Right atrium auricular region (tissue), 2 donors: Measurements from ENCODE around the gene GTF3C4. TPM values are rescaled to one million over a fixed set of nuclear protein-coding genes. Genes with fewer than 3 reads are reported as not detected.

Source experiments
- DNase-seq: peaks from one replicate; pipeline ENCODE4 v3.0.0-alpha.2; 2019; ENCODE audit warnings: low spot score
- H3K27ac ChIP-seq, 2 donors: fragments of 200-600 bp; sonication (generic); 1 replicate in 1 of 2; 2 replicates in 1 of 2; pipeline ENCODE4 v1.5.1; 2016 to 2019
- H3K27me3 ChIP-seq, 2 donors: fragments of 200-600 bp; sonication (generic); one replicate each; pipeline versions ENCODE4 v1.5.1 to v1.6.0; 2017 to 2019
- H3K36me3 ChIP-seq: fragments of 200-600 bp; sonication (generic); one replicate; pipeline ENCODE4 v1.5.1; 2016
- H3K4me1 ChIP-seq, 2 donors: fragments of 200-600 bp; sonication (generic); one replicate each; pipeline versions ENCODE4 v1.5.1 to v1.6.0; 2017 to 2019
- H3K4me3 ChIP-seq, 2 donors: fragments of 200-600 bp; sonication (generic); 1 replicate in 1 of 2; 2 replicates in 1 of 2; pipeline ENCODE4 v1.5.1; 2017 to 2019; ENCODE audit warnings: mild to moderate bottlenecking in 1 of 2, moderate library complexity in 1 of 2
- H3K9me3 ChIP-seq, 2 donors: fragments of 200-600 bp; sonication (generic); one replicate each; pipeline ENCODE4 v1.5.1; 2019
- total RNA-seq, 2 donors: library from RNA; depleted of rRNA; stranded (reverse); fragments of >200 nt; gene quantifications; one replicate each; pipeline ENCODE4 v1.1.0, GENCODE V29; 2016
- TF ChIP-seq, protein P1 (sequence below), 2 donors: fragments of 200-600 bp; sonication (generic); IDR thresholded peaks; one replicate each; pipeline ENCODE4 v1.5.1; 2019; ENCODE audit warnings: antibody characterized with exemption in 2 of 2

GTF3C4 gene
- total RNA-seq, 2 donors from 2014 or later: 8.6 to 9.1 TPM

DNA sequence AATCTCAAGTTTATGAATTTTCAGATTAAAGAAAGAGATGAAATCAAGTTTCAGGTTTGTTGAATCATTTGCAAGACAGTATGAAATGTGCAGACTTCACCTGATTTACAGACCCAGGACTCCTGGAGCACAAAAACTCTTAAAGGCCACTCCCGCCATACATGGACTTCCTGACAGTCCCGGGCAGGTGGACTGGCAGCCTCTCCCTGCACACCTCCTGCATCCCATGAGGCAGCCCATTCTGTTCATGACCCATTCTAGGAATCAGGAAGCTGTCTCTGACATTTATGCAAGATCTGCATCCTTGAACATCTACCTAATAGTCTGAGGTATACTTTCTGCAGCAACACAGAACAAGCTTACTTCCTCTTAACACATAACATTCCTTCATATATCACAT lies 6.4 kb upstream of the GTF3C4 start:
- no peak for DNase-seq
- TF ChIP-seq, protein P1, sequence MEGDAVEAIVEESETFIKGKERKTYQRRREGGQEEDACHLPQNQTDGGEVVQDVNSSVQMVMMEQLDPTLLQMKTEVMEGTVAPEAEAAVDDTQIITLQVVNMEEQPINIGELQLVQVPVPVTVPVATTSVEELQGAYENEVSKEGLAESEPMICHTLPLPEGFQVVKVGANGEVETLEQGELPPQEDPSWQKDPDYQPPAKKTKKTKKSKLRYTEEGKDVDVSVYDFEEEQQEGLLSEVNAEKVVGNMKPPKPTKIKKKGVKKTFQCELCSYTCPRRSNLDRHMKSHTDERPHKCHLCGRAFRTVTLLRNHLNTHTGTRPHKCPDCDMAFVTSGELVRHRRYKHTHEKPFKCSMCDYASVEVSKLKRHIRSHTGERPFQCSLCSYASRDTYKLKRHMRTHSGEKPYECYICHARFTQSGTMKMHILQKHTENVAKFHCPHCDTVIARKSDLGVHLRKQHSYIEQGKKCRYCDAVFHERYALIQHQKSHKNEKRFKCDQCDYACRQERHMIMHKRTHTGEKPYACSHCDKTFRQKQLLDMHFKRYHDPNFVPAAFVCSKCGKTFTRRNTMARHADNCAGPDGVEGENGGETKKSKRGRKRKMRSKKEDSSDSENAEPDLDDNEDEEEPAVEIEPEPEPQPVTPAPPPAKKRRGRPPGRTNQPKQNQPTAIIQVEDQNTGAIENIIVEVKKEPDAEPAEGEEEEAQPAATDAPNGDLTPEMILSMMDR (IDR thresholded peaks at IDR 0.05): no peak
- no peak overlapping the region for H3K4me3 ChIP-seq
- H3K27me3 ChIP-seq: no peaks in the 10 kb centered on the region
- peaks cover 34% of the 10 kb centered on the region for H3K36me3 ChIP-seq
- H3K4me1 ChIP-seq: peaks cover 0 to 2% of the 10 kb centered on the region in 2 donors
- no peak overlapping the region for H3K27ac ChIP-seq
- H3K9me3 ChIP-seq: no peaks in the 10 kb centered on the region

DNA sequence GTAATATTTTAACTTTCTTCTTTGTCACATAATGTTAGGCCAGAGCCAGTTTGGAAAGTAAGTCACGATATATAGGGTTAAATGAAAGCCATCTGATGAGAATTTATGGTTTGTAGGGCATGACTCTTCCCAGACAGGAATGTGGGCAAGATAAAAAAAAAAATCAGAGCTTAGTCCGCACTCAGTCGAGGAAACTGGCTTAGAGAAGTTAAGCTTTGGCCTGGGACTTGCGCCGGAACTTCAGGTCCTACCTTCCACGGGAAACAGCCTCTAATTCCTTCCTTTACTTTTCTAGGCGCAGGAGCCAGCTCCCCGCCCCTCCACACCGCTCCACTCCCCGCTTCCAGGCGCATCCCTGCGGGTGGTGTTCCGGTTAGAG lies 956 bp upstream of the GTF3C4 start:
- Histone ChIP-seq H3K4me1 (peaks cover 0 to 34% of the 10 kb centered on the region in 2 donors), H3K9me3 (no peaks in the 10 kb centered on the region), H3K27me3 (no peaks in the 10 kb centered on the region), H3K4me3 (peak overlapping the region; percentile 93 to 96), H3K27ac (peak overlapping the region; percentile 95 to 97), H3K36me3 (peaks cover 5% of the 10 kb centered on the region)
- TF ChIP-seq, protein P1 (IDR thresholded peaks at IDR 0.05): no peak
- DNase-seq: no peak

DNA sequence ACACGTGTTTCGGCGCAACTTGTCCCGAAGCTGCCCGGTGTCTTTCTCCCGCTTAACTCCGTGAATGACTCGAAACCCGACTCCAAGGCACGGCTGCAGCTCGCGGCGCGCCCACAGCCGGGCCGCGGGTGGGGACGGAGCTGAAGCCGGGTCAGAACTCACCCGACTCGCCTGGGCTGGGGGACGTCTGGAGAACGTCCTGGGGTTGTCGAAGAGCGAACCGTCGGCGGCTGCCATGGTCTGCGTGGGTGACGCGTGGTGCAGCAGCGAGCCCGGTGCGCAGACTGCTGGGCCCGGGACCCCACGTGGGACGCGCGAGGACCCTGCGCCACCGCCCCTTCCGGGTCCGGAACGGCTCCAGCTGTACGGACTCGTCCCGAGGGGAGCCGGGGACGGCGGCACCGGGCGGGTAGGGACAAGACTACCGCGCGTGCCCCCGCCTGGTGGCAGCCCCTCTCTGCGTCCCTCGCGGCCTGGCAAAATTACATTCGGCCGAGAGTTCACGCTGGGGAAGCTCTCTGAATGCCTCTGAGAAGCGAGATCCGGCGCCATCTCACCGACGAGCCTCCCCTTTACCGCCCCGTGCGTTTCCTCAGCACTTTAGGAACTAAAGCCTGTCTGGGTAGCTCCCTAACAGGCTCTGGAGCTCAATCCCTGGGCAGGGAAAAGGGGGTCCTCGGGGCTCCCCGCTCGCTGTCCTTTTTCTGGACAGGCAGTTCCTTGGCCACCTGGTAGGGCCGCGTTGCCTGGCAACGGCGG lies 387 bp upstream of the GTF3C4 start, which contains the start of gene DDX31:
Gene DDX31 (minus strand): TSS at position 286 of the 759 bp plus-strand sequence. CDS start 49 bp downstream, at position 237.
- peak within 1 kb of the TSS; percentile 95 to 97 for H3K27ac ChIP-seq
- DNase-seq: peak; percentile 90
- peaks cover 0 to 34% of the 10 kb centered on the region in 2 donors for H3K4me1 ChIP-seq
- H3K4me3 ChIP-seq: peak within 1 kb of the TSS; percentile 93 to 96
- peaks cover 5% of the 10 kb centered on the region for H3K36me3 ChIP-seq
- TF ChIP-seq, protein P1 (IDR thresholded peaks at IDR 0.05): no peak
- H3K9me3 ChIP-seq: no peaks in the 10 kb centered on the region
- no peaks in the 10 kb centered on the region for H3K27me3 ChIP-seq

DNA sequence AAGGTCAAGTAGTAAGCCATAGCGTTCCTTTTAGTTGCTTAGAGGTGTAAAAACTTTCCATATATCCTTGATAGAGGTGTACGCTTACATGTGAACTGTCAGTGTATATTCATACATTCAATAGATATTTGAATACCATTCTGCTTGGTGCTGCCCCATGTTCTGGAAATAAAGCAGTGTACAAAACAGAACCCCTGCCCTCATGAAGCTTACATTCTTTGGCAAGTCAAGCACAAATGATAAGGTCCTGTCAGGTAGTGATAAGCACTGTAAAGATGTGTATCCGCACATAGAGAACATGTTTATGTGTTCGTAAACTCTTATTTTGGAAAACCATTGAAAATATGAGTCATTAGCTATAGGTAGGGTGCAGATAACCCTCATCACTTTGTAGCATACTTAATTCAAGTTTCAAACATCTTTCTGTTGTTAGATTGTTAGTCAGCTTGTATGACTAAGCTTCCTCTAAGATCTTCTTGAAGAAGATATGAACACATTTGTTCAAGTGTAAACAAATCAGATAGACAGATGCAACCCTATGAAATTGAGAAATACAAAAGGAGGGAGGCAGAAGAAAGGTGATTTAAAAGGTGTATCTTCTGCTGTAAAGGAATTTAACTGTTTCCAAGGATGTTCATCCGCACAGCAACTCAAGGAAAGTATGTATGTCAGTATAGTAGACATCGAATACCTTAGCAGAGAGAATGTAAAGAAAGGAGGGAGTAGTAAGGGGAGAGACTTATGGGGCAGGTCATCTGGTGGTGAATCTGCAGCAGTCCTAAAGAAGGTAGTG lies 1.6 kb downstream of the GTF3C4 start:
- Histone ChIP-seq H3K9me3 (no peaks in the 10 kb centered on the region), H3K27ac (no peak overlapping the region), H3K36me3 (no peaks in the 10 kb centered on the region), H3K4me3 (peak overlapping the region in 1 of 2 donors; percentile 93), H3K27me3 (no peaks in the 10 kb centered on the region), H3K4me1 (peaks cover 0 to 34% of the 10 kb centered on the region in 2 donors)
- TF ChIP-seq, protein P1 (IDR thresholded peaks at IDR 0.05): no peak
- no peak for DNase-seq

DNA sequence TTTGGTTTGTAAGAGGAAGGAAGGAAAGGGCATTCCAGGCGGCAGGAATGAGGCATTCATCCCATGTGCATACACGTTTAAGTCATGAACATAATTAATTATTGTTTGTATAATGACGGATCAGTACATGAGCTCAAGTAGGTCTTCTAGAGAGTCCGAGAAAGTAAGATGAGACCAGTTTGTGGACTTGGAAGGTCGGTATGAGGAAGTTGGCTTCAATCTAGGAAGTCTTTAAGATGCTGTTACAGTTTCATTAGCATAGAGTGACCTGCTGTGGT lies 2.1 kb downstream of the GTF3C4 start:
- H3K27ac ChIP-seq: no peak overlapping the region
- H3K36me3 ChIP-seq: no peaks in the 10 kb centered on the region
- peaks cover 0 to 34% of the 10 kb centered on the region in 2 donors for H3K4me1 ChIP-seq
- no peak for DNase-seq
- H3K4me3 ChIP-seq: no peak overlapping the region
- TF ChIP-seq, protein P1 (IDR thresholded peaks at IDR 0.05): no peak
- no peaks in the 10 kb centered on the region for H3K27me3 ChIP-seq
- H3K9me3 ChIP-seq: no peaks in the 10 kb centered on the region
